SIG-M5 treated with dmso at 0.1 percent for 504 hours (cell line): ENCODE measurements around the gene WBP2NL.
"Not testable (repeated sequence)": the region's sequence is repeated elsewhere in the genome, so short reads cannot be mapped to it uniquely, and the experiment has no call there.

Source experiments
- DNase-seq: peaks from one replicate; lab custom pipeline; 2025; ENCODE audit not compliant: unreplicated experiment; lab: John Stamatoyannopoulos, UW

The WBP2NL gene

DNA sequence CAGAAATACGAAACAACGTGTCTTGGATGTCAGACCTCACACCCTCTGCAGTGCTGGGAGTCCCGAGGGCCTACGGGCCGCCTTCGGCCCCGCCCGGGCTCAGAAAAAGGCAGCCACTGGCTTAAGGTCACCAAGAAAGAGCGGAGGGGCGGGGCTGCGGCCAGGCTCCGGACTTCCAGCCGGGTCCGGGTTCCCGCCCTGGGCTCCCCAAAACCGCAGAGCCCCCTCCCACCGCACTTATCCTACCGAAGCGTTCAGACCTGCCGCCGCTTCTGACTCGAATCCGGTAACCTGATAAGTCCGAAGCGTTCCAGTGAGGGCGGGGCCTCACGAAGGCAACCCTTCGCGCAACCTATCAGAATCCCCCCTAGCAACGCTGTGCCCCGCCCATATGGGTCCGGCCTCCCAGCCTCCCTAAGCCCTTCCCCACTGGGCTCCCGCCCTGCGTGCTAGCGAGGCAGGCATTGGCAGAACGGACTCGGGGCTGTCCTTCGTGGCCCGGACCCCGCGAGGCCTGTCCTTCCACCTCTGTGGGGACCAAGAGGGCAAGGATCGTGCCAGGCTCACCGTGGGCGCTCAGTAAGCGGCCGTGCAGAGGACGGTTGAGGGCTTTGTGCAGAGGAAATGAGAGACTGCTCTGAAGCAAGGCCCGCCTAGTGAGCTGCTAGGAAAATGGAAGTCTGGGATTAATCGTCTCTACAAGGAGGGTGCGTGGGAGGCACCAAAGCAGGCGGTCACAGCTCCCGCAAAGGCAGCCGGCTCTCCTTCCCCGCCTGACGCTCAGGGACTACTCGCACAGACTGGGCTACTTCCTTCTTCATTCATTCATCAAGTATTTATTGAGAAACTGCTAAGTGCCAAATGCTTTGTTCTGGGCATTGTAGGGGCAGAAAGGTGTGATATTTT lies 72.2 kb downstream of the WBP2NL start, which contains the start of gene NAGA:
Gene NAGA, minus strand, starts transcription at position 296 of the 906 bp plus-strand sequence. CDS start 515 bp downstream, outside the sequence.
- peak; percentile 93 for DNase-seq

DNA sequence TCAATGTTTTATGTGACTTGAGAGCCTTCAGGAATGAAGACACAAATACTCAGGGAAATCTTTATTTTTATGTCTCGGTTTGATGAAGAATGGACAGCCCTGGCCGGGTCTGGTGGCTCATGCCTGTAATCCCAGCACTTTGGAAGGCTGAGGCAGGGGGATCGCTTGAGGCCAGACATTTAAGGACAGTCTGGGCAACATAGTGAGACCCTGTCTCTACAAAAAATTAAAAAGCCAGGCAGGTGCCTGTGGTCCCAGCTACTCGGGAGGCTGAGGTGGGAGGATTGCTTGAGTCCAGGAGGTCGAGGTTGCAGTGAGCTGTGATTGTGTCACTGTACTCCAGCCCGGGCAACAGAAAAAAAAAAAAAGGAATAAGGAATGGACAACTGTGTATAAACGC lies 72.9 kb downstream of the WBP2NL start:
- DNase-seq = not testable (repeated sequence)

DNA sequence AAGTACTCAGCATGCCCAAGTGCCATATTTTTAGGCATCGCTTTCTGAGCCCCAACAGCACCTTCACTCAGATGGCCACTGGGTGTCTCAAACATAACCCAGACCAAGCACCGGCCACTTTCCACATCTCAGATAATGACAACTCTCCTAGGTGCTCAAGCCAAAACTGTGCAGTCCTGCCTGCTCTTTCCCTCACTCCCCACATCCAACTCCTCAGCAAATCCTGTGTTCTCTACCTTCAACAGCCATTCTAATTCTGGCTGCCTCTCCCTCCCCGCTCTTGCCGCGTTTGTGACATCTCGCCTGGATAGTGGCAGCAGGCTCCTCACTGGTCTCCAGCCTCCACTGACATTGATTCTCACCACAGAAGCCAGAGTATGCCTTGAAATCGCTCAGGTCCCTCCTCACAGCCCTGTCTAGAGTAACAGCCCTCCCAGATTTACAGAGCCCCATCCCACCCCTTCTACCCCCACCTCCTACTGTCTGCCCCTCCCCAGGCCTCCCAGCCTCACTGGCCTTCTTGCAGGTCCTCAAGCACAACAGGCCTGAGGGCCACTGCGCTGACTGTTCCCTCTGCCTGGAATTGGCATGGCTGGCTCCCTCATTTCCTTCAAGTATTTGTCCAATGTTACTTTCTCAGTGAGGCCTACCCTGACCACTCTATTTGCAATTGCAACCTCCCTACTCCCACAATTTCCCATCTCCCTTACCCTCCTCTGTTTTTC lies 74.2 kb downstream of the WBP2NL start:
- DNase-seq = no peak

DNA sequence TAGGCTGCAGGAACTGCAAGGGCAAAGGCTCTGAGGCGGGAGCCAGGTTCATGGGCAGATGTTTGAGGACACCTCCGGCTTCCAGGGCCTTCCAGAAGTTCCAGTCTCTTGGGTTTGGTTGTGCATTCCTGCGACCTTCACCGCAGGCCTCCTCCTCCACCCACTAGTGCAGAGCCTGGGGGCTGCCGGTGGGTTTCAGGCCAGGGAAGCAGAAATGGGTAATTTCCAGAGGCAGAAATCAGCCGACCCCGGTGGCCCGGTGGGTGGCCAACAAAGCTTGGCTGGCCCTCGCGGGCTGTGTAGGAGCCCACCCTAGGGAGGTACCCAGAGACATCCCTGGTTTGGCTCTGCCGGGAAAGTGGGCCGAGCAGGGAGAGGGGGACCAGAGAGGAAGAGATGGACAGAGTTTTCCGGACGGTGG lies 75.0 kb downstream of the WBP2NL start:
- DNase-seq = no peak

DNA sequence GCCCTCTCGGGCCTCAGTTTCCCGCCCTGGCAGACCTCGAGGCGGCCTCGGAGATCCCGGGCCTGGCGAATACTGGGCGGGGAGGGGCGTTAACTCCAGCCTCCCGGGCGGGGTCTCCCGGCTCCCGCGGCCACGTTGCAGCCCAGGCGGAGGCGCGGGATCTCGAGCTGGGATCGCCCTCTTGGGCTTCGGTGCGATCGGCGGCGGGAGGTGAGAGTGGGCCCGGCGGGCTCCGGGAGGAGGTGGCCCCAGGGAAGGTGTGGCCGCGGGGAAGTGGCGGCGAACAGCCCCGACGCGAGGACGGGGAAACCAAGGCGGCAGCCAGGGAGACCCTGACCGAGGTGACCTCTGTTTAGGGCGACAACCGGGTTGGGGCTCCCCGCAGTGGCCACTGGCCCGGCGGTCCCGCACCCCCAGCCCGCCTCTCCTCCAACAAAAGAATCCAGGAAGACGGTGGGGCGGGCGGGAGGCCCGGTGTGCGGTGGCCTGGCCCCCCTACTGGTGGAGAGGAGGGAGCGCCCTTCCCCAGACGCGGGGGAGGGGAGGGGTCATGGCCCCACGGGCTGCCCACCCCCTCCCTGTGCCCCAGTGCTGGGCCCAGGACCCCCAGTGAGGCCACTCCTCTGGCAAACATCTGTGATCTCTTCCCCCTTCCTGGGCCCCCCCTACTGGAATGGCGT lies 75.7 kb downstream of the WBP2NL start, which contains the start of gene PHETA2:
Gene PHETA2, plus strand, starts transcription at position 117 of the 680 bp plus-strand sequence. CDS start 3,046 bp downstream, outside the sequence.
- no peak for DNase-seq

DNA sequence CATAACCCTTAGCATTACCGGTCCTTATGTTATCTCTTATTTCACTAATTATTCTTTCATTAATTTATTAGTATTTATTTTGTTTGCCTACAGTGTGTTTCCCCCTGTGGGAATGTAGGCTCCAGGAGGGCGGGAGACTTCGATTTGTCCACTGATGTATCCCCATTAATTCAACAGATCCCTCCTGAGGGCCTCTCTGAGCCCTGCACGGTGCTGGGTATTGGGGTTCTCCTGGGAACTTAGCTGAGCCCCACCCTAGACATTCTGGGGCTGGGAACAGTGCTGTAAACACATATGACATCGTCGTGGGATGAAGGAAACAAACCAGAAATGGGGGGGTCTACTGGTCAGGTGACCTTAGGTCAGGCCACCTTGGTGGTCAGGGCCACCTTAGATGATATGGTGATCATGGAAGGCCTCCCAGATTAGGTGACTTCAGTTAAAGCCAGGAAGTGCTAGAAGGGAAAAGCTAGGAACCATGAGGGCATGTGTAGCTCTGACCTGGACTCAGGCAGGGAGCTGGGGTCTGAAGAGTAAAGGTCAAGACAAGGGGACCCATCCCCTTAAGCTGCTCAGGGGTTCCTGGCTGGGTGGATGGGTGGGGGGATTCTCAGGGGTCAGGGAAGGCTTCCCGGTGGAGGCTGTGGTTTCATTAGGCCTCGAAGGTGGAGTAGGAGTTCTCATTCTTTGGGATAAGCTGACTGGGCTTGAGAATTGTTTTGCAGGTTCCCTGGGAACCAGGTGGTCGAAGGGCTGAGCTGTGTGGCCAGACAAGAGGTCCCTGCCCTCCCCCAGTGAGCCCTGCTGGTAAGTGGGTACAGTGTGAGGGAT lies 76.5 kb downstream of the WBP2NL start:
- no peak for DNase-seq

DNA sequence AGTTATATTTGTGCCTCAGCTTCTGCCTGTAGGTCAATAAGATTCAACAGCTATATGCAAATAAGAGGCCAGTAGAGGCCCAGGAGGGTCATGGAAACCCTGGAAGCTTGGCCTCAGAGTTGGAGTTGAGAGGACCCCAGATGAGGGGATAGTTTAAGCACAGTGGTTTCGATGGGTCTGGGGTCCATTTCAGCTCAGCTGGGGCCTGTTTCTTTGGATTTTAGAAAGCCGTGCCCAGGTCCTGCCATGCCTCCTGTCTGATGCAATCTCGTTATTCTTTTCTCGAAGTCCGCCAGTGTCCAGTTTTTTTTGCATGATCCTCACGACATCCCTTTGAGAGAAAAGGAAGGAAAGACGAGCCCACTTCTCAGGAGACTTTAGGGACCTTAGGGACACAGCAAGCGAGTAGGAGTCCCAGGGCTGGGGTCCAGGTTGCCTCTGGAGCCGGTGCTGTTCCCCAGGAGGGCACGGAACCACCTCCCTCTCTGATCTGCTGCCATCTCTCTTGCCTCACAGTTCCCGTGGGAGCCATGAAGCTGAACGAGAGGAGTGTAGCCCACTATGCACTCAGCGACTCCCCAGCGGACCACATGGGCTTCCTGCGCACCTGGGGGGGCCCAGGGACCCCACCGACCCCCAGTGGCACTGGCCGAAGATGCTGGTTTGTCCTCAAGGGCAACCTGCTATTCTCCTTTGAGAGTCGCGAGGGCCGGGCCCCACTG lies 78.3 kb downstream of the WBP2NL start:
- no peak for DNase-seq

DNA sequence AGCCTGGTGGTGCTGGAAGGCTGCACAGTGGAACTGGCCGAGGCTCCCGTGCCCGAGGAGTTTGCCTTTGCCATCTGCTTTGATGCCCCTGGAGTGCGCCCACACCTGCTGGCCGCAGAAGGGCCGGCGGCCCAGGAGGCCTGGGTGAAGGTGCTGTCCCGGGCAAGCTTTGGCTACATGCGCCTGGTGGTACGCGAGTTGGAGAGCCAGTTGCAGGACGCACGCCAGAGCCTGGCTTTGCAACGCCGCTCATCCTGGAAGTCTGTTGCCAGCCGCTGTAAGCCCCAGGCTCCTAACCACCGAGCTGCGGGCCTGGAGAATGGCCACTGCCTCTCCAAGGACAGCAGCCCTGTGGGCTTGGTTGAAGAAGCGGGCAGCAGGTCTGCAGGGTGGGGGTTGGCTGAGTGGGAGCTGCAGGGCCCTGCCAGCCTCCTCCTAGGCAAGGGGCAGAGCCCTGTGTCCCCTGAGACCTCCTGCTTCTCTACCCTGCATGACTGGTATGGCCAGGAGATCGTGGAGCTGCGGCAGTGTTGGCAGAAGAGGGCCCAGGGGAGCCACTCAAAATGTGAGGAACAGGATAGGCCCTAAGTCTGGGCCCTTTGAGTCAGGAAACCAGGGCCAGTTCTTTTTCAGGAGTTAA lies 79.0 kb downstream of the WBP2NL start:
- DNase-seq = no peak
